HUES6 (cell line): Measurements from ENCODE around the gene PTGDR2.

Experiments
- H3K27ac ChIP-seq: 2 replicates; pipeline ENCODE4 v1.7.0; 2013; ENCODE audit warnings: low read depth, mild to moderate bottlenecking, low read length, inconsistent platforms
- H3K27me3 ChIP-seq: 2 replicates; pipeline ENCODE4 v1.6.1; 2013; ENCODE audit warnings: low read length; ENCODE audit not compliant: control insufficient read depth, insufficient read depth
- H3K36me3 ChIP-seq: 2 replicates; pipeline ENCODE4 v1.6.1; 2013; ENCODE audit warnings: low read length; ENCODE audit not compliant: control insufficient read depth, insufficient read depth
- H3K4me1 ChIP-seq: 2 replicates; pipeline ENCODE4 v1.6.1; 2013; ENCODE audit warnings: low read length; ENCODE audit not compliant: control insufficient read depth, insufficient read depth
- H3K4me3 ChIP-seq: 2 replicates; pipeline ENCODE4 v1.5.1; 2013; ENCODE audit warnings: low read depth, low read length
- H3K9ac ChIP-seq: one replicate; pipeline ENCODE4 v1.6.1; 2013; ENCODE audit warnings: mild to moderate bottlenecking, low read length
- H3K9me3 ChIP-seq: 2 replicates; pipeline ENCODE4 v1.6.1; 2013; ENCODE audit warnings: low read depth, low read length; ENCODE audit not compliant: control insufficient read depth, insufficient read depth

Gene PTGDR2

DNA sequence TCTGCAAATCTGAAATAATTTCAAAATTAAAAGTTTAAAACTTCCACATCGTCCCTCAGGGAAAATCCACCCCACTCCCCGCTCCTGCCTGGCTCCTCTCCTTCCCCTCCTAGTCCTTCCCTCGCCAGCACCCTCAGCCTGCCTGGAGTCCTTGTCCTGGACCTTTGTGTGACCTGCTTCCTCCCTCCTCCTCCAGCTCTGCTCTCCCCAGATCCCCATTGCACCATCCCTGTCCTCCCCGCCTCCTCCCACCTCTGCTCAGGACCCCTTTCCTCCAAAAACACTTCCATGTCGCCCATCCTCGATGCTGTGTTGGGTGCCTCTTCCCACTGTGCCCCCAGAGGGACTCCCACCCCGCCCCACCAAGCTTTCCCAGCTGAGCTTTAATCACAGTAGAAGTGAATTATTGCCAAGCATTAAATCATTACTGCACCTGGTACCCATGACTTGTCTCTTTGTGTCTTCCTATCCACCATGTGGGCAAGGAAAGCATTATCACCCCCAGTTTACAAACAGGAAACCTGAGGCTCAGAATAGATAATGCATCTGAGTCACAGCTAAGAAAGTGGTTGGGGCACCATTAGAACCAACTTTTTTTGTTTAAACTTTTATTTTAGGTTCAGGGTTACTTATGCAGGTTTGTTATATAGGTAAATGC is 9.2 kb upstream of the PTGDR2 start:
- no peak overlapping the region for H3K9ac ChIP-seq
- no peaks in the 10 kb centered on the region for H3K4me1 ChIP-seq
- no peak overlapping the region for H3K4me3 ChIP-seq
- H3K27ac ChIP-seq = no peak overlapping the region
- H3K9me3 ChIP-seq = no peaks in the 10 kb centered on the region
- H3K36me3 ChIP-seq = no peaks in the 10 kb centered on the region
- no peaks in the 10 kb centered on the region for H3K27me3 ChIP-seq

DNA sequence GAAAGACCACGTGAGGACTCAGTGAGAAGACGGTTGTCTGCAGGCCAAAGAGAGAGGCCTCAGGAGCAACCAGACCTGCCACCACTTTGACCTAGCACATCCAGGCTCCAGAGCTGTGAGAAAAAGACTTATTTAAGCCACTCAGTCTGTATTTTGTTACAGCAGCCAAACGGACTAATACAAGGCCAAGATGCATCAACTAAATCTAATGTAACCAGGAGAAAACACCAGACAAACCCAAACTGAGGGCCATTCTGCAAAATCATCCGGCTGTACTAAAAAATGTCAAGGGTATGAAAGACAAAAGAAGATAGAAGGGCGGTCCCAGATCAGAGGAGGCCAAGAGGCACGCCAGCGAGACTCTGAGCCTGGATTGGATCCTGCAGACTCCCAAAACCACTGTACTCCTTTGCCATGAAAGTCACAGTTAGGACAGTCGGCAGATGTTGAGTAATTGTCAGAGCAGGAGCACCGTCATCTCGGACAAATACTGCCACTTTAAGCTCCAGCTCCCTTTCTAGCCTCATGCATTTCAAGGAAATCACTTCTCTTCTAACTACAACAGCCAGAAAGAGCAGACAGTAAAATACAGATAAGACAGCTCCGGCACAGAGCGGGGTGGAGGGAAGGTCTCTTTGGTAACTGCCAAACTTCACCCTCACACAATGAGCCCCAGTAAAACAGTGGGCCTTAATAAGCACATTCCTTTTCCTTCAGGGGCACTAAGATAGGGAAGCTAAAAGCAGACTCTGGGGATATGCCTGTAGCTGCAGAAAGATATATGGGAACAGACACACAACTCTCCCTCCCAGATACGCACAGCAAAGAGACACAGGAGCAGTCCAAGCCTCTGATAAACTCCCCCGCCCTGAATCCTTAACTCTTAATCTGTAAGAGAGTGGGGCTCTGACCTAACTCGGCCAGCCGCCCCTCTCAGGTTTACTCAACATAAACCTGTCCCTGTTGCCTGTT is 8.1 kb upstream of the PTGDR2 start:
- no peaks in the 10 kb centered on the region for H3K27me3 ChIP-seq
- H3K27ac ChIP-seq = no peak overlapping the region
- no peak overlapping the region for H3K4me3 ChIP-seq
- H3K9ac ChIP-seq = no peak overlapping the region
- no peaks in the 10 kb centered on the region for H3K36me3 ChIP-seq
- no peaks in the 10 kb centered on the region for H3K9me3 ChIP-seq
- no peaks in the 10 kb centered on the region for H3K4me1 ChIP-seq

DNA sequence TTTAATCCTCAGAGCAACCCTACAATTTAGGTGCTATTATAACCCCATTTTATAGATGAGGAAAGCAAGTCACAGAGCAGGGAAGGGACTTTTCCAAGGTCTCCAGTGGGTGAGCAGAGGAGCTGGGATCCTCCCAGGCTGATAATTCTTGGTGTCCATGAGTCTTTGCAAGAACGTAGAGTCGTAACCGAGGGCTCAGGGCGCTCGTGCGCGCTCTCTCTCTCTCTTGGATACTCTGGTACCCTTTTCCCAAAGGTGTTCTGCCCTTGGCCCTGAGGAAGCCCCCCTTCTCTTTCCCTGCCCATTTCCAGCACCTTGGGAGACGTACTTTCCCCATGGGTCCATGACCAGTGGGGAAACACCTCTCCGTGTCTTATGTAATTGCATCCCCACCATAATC is 6.4 kb upstream of the PTGDR2 start:
- no peak overlapping the region for H3K9ac ChIP-seq
- no peak overlapping the region for H3K4me3 ChIP-seq
- H3K9me3 ChIP-seq = no peaks in the 10 kb centered on the region
- no peaks in the 10 kb centered on the region for H3K27me3 ChIP-seq
- no peaks in the 10 kb centered on the region for H3K36me3 ChIP-seq
- H3K27ac ChIP-seq = no peak overlapping the region
- no peaks in the 10 kb centered on the region for H3K4me1 ChIP-seq

DNA sequence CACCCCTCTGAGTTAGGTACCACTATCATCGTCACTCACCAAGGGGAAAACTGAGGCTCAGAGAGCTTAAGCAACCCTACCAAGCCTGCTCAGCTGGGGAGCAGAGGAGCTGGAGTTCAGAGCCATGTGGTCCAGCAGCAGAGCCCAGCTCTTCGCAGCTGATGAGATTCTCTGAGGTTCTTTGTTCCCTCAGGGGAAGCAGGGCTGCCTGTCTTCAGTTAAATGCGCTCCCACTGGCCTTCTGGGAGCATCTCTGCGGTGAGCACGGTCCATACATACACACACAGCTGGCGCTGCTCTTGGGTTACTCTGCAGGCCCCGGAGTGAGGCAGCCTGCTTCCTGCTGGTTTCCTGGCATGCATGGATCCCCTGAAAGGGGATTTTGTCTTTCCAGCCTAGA is 5.2 kb upstream of the PTGDR2 start:
- Histone ChIP-seq H3K9me3 (no peaks in the 10 kb centered on the region), H3K4me3 (no peak overlapping the region), H3K36me3 (no peaks in the 10 kb centered on the region), H3K27me3 (no peaks in the 10 kb centered on the region), H3K4me1 (no peaks in the 10 kb centered on the region), H3K27ac (no peak overlapping the region), H3K9ac (no peak overlapping the region)

DNA sequence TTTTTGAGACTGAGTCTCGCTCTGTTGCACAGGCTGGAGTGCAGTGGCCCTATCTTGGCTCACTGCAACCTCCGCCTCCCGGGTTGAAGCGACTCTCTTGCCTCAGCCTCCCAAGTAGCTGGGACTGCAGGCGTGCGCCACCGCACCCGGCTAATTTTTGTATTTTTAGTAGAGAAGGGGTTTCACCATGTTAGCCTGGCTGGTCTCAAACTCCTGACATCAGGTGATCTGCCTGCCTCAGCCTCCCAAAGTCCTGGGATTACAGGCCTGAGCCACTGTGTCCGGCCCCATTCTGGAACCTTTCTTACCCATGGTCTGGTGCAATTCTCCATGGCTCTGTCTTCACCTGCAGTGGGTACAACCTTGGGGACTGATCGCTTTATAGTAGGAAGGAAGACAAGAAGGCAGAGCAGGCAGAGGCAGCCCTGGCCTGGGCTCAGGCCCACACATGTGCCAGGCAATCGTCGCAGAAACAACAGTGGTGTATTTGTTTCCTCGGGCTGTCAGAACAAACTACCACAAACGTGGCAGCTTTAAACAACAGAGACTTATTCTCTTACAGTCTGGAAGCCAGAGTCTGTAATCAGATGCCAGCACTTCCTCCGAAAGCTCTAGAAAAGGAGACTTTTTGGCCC is 4.0 kb upstream of the PTGDR2 start:
- Histone ChIP-seq H3K27me3 (peaks cover 8% of the 10 kb centered on the region), H3K9me3 (no peaks in the 10 kb centered on the region), H3K9ac (no peak overlapping the region), H3K4me1 (no peaks in the 10 kb centered on the region), H3K27ac (no peak overlapping the region), H3K4me3 (no peak overlapping the region), H3K36me3 (no peaks in the 10 kb centered on the region)

DNA sequence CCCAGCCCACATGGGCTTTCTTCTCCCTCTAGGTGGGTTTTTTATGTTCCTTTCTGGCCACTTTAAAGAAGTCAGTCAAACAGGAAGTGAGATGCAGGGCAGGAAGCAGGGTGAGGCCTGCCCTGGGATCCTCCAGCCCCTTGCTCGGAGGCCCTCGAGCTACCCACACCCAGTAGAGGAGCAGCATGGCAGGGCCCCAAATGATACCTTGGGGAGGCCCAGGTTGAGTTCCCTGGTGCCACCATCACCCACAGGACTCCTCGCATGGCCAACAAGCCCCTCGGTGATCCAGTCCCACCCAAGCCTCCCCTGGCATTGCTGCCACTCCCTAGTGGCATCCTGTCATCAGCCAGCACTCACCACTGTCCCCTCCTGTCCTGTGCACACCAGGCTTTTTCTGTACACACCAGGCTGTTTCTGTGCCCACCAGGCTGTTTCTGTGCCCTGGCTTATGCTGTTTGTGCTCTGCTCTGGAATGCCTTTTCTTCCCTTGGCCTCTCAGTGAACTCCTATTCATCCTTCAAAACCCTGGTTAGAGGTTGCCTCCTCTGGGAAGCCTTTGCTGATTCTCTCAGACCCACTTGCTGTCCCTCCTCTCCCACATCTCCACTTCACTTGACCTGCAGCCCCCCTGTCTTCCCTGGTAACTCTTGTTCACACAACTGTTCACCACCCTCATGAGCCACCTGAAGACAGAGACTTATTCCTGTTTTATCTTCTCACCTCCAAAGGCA is 3.1 kb upstream of the PTGDR2 start:
- H3K9me3 ChIP-seq = no peaks in the 10 kb centered on the region
- no peak overlapping the region for H3K27ac ChIP-seq
- H3K36me3 ChIP-seq = no peaks in the 10 kb centered on the region
- no peaks in the 10 kb centered on the region for H3K4me1 ChIP-seq
- H3K9ac ChIP-seq = no peak overlapping the region
- peaks cover 16% of the 10 kb centered on the region for H3K27me3 ChIP-seq
- H3K4me3 ChIP-seq = no peak overlapping the region

DNA sequence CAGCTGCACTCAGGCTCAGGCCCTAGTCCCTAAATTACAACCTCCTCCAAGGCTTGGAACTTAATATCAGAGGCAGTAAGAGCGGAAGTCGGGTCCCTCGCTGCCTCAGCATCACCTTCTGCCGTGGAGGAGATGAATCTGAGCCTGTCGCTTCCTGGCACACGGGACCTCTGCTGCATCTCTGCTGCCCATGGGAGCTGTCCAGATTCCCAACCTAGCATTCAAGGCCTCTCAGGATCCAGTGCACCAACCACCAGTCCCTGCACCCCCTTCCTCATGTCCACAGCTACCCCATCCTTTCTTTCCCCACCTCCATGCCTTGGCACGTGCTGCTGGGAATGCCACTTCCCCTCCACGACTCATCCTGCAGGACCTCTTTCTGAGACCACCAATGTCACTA is 2.5 kb upstream of the PTGDR2 start:
- Histone ChIP-seq H3K4me1 (no peaks in the 10 kb centered on the region), H3K4me3 (no peak overlapping the region), H3K36me3 (no peaks in the 10 kb centered on the region), H3K9ac (no peak overlapping the region), H3K9me3 (no peaks in the 10 kb centered on the region), H3K27ac (no peak overlapping the region), H3K27me3 (peaks cover 23% of the 10 kb centered on the region)

DNA sequence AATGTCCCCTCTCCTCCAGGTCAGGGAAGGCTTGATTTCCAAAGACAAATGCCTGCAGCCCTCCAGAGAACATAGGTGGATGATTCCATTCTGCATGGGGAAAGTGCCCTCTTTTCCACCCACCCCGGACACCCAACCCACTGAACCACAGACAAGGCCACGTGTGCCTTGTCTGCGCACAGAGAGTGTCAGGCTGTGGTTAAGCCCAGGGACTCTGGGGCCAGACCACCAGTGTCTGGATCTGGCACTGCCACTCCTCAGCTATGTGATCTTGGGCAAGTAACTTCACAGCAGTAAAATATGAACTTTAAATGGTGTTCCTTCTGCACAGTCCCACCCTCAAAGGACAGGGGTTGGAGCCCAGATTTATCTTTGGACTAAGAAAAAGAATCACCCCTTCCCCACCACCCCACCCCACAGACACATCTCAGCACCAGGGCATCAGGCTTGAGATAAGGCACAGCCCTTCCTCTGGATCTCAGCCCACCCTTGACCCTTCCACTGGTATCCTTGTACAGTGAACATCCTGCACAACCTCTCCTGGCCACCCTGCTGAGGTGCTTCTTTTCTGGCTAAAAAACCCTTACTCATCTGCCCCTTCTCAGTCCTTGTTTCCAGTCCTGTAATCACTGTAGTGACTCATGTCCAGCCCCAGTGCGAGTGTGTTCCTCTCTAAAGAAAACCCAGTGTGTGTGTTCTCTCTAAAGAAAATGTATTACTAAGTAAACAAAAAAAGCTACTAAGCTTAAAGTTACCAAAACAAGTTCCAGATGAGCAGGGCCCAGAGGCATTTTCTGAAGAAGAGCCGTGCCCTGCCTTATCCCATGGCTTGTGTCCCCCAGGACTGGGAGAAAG is 1.9 kb upstream of the PTGDR2 start:
- H3K27ac ChIP-seq = no peak overlapping the region
- H3K9ac ChIP-seq = no peak overlapping the region
- no peaks in the 10 kb centered on the region for H3K36me3 ChIP-seq
- no peaks in the 10 kb centered on the region for H3K4me1 ChIP-seq
- no peaks in the 10 kb centered on the region for H3K9me3 ChIP-seq
- no peak overlapping the region for H3K4me3 ChIP-seq
- H3K27me3 ChIP-seq = peaks cover 29% of the 10 kb centered on the region

DNA sequence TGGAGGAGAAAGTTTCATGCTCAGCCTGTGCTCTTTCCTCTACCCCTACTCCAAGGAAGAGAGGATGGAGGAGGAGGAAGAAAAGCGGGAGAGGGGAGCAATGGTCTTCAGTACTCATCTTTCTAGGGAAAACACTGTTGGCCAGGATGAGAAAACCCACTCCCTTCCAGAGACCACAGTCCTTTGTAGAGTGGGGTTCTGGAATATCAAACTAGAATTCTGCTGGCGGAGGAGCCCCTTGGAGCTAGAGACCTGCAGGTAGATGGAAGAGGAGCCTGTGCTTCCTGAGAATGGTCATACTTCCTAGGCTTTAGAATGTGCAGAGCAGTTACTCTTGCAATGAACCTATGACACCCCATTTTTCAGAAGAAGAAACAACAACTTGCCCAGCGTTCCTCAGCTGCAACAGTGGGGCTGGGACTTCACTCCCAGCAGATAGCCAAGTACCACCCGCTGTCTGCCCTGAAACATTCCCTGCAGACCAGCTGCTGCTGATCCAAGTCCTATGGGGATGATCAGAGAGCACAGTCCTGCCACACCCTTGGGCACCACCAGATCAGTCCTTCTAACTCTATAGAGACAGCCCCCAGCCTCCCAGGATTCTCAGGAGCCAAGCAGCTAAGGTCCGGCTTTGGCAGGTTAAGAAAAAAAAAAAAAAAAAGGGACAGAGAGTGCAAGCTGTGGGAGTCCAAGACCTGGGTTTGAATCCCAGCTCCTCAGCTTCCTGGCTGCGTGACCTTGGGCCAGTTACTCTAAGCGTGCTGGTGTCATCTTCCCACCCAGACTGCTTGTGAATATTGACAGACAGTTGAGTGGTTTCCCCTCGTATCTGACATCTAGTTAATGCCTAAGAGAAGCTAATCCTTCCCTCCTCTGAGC is 664 bp downstream of the PTGDR2 start:
- H3K27me3 ChIP-seq = peaks cover 36% of the 10 kb centered on the region
- H3K27ac ChIP-seq = no peak overlapping the region
- H3K4me1 ChIP-seq = peaks cover 12% of the 10 kb centered on the region
- no peaks in the 10 kb centered on the region for H3K9me3 ChIP-seq
- peaks cover 16% of the 10 kb centered on the region for H3K36me3 ChIP-seq
- H3K4me3 ChIP-seq = no peak overlapping the region
- no peak overlapping the region for H3K9ac ChIP-seq
